ENCODE results near the gene WDPCP. TPM values are rescaled to one million over a fixed set of nuclear protein-coding genes. Genes with fewer than 3 reads are reported as not detected.

Gene WDPCP
- polyA plus RNA-seq, 1 of the 3 experiments (the other 2 are of a cell fraction) = 3.1 TPM

- Histone ChIP-seq H3K79me2 (ENCODE audit: insufficient read depth) (no peaks in the 10 kb centered on the region), H3K36me3 (replicated peaks in 1 of 2; ENCODE audit: control insufficient read depth in 1 of 2, insufficient read depth in 2 of 2, low read length in 1 of 2) (no peaks in the 10 kb centered on the region), H3K4me3 (ENCODE audit: low read depth in 2 of 2, low read length in 1 of 2) (no peak overlapping the region), H4K20me1 (ENCODE audit: insufficient read depth) (no peaks in the 10 kb centered on the region), H2AFZ (ENCODE audit: low read depth) (no peak overlapping the region), H3K9me2 (no peaks in the 10 kb centered on the region), H3F3A (replicated peaks; ENCODE audit: insufficient read depth) (no peaks in the 10 kb centered on the region), H3K4me1 (ENCODE audit: control insufficient read depth in 1 of 2, insufficient read depth in 2 of 2, low read depth in 1 of 2, low read length in 1 of 2) (no peaks in the 10 kb centered on the region; a peak in 1 of 4 replicates), H3K9ac (no peak overlapping the region), H3K27me3 (ENCODE audit: insufficient read depth) (no peaks in the 10 kb centered on the region), H3K27ac (ENCODE audit: low read depth in 2 of 2, low read length in 1 of 2) (no peak overlapping the region), H3K4me2 (no peak overlapping the region), H3K9me3 (peaks cover 6% of the 10 kb centered on the region)
- ChIA-PET POLR2A (no interaction called here), CTCF (no interaction called here)
- 3% methylated on average over 1 of the region's 1 CpG for WGBS (ENCODE audit: low lambda C conversion rate)
- DNase-seq = peak; percentile 55
- TF ChIP-seq FOSL2 (IDR thresholded peaks at IDR 0.05; ENCODE audit: borderline replicate concordance, low read depth) (no peak), POLR2AphosphoS5 (IDR thresholded peaks at IDR 0.05; ENCODE audit: low read depth, low read length) (no peak), USF1 (IDR thresholded peaks at IDR 0.05; ENCODE audit: borderline replicate concordance, low read depth) (no peak), RCOR1 (IDR thresholded peaks at IDR 0.05; ENCODE audit: low read length) (peak; percentile 12; the same call in 1 of the 2 replicates), TAF1 (IDR thresholded peaks at IDR 0.05; ENCODE audit: borderline replicate concordance, low read depth, low read length) (no peak), RFX5 (IDR thresholded peaks at IDR 0.05; ENCODE audit: low read length) (no peak), TCF12 (IDR thresholded peaks at IDR 0.05) (peak; percentile 22; the same call in 1 of the 2 replicates), GATA2 (CRISPR knock-in tag; IDR thresholded peaks at IDR 0.05) (peak; percentile 65)
- TF ChIP-seq, protein P1, sequence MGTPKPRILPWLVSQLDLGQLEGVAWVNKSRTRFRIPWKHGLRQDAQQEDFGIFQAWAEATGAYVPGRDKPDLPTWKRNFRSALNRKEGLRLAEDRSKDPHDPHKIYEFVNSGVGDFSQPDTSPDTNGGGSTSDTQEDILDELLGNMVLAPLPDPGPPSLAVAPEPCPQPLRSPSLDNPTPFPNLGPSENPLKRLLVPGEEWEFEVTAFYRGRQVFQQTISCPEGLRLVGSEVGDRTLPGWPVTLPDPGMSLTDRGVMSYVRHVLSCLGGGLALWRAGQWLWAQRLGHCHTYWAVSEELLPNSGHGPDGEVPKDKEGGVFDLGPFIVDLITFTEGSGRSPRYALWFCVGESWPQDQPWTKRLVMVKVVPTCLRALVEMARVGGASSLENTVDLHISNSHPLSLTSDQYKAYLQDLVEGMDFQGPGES (IDR thresholded peaks at IDR 0.05; ENCODE audit: low read depth, low read length) = no peak
These were observed 43.2 kb upstream of the WDPCP start for GRCh38 chr2:63631501-63631900.

- Histone ChIP-seq H3K4me3 (ENCODE audit: low read depth in 2 of 2, low read length in 1 of 2) (no peak overlapping the region), H3K9me2 (no peaks in the 10 kb centered on the region), H3K27me3 (ENCODE audit: insufficient read depth) (no peaks in the 10 kb centered on the region), H3K4me2 (no peak overlapping the region), H3K27ac (ENCODE audit: low read depth in 2 of 2, low read length in 1 of 2) (no peak overlapping the region), H3K79me2 (ENCODE audit: insufficient read depth) (no peaks in the 10 kb centered on the region), H4K20me1 (ENCODE audit: insufficient read depth) (no peaks in the 10 kb centered on the region), H3F3A (replicated peaks; ENCODE audit: insufficient read depth) (no peaks in the 10 kb centered on the region), H3K9ac (no peak overlapping the region), H3K9me3 (peaks cover 5% of the 10 kb centered on the region; the same call in 1 of the 2 replicates), H3K4me1 (ENCODE audit: control insufficient read depth in 1 of 2, insufficient read depth in 2 of 2, low read depth in 1 of 2, low read length in 1 of 2) (no peaks in the 10 kb centered on the region; a peak in 1 of 4 replicates), H2AFZ (ENCODE audit: low read depth) (no peak overlapping the region), H3K36me3 (replicated peaks in 1 of 2; ENCODE audit: control insufficient read depth in 1 of 2, insufficient read depth in 2 of 2, low read length in 1 of 2) (no peaks in the 10 kb centered on the region)
- CTCF ChIA-PET = interaction anchor here (0.7 to 1.3 kb wide), 3 partner anchors 17 to 1172 kb away, joined by 3 read pairs; no protein-coding TSS in a partner anchor
- TF ChIP-seq TEAD4 (IDR thresholded peaks at IDR 0.05; ENCODE audit: borderline replicate concordance, insufficient read depth) (no peak), GABPA (IDR thresholded peaks at IDR 0.05; ENCODE audit: low read depth) (no peak), TCF12 (IDR thresholded peaks at IDR 0.05) (no peak), MAX (IDR thresholded peaks at IDR 0.05; ENCODE audit: low read depth) (no peak), EP300 (IDR thresholded peaks at IDR 0.05; ENCODE audit: borderline replicate concordance in 1 of 2, low read depth in 1 of 2, low read length in 1 of 2) (no peak), NRF1 (IDR thresholded peaks at IDR 0.05; ENCODE audit: low read depth, low read length) (no peak), GATA2 (CRISPR knock-in tag; IDR thresholded peaks at IDR 0.05) (no peak)
- TF ChIP-seq, protein P2, sequence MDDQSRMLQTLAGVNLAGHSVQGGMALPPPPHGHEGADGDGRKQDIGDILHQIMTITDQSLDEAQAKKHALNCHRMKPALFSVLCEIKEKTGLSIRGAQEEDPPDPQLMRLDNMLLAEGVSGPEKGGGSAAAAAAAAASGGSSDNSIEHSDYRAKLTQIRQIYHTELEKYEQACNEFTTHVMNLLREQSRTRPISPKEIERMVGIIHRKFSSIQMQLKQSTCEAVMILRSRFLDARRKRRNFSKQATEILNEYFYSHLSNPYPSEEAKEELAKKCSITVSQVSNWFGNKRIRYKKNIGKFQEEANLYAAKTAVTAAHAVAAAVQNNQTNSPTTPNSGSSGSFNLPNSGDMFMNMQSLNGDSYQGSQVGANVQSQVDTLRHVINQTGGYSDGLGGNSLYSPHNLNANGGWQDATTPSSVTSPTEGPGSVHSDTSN (IDR thresholded peaks at IDR 0.05) = no peak
- 60% methylated on average over 1 of the region's 1 CpG for WGBS (ENCODE audit: low lambda C conversion rate)
- POLR2A ChIA-PET = no interaction called here
- DNase-seq = no peak
These were observed 40.2 kb upstream of the WDPCP start for GRCh38 chr2:63628403-63628942.
